HepG2 (cell line): ENCODE data around the gene WSCD2. TPM values are rescaled to one million over a fixed set of nuclear protein-coding genes. Genes with fewer than 3 reads are reported as not detected.

Source experiments
- ATAC-seq: fragments of 200-7000 bp; cut with Tn5 transposase; 3 replicates; pipeline ENCODE4 v1.9.1; 2020; ENCODE audit warnings: mild to moderate bottlenecking, moderate library complexity
- BruUV-seq: library from RNA; stranded (reverse); fragments of 400-500 nt; replicated peaks from 2 replicates; lab custom pipeline; 2021; lab: Mats Ljungman, UMichigan
- CTCF ChIA-PET: fragments of 300-600 bp; formaldehyde crosslinking; extraction: SDS; loops from one replicate; lab custom pipeline; 2021; ENCODE audit warnings: low total read pairs, inconsistent platforms, low intra/inter-chr PET ratio; lab: Yijun Ruan, JAX
- POLR2A ChIA-PET: fragments of 350-600 bp; sonication (Branson Sonifier 250); formaldehyde crosslinking; loops from one replicate; lab custom pipeline; 2020; ENCODE audit warnings: antibody characterized with exemption, inconsistent platforms; lab: Yijun Ruan, JAX
- DNase-seq: peaks from one replicate; pipeline ENCODE4 v3.0.0-alpha.2; 2015; ENCODE audit warnings: low spot score
- FAIRE-seq: peaks from 3 replicates; lab custom pipeline; 2011; peaks lifted over from hg19 to GRCh38; lab: Jason Lieb, UNC
- H2AFZ ChIP-seq: one replicate; pipeline ENCODE4 v1.6.1; 2011; ENCODE audit warnings: low read length, inconsistent platforms
- H3K27ac ChIP-seq: fragments of 300-600 bp; 3 replicates; pipeline ENCODE4 v1.8.0; 2011; ENCODE audit warnings: mixed run types, mild to moderate bottlenecking, mixed read lengths, low read length, inconsistent platforms; ENCODE audit not compliant: insufficient read depth; ENCODE audit errors: extremely low read length
- H3K27me3 ChIP-seq, 2 experiments: fragments of 200-600 bp in 1 of 2; 2 replicates in 1 of 2; 3 replicates in 1 of 2; pipeline versions ENCODE4 v1.6.0 to v1.8.0; 2011; ENCODE audit warnings: low read length in 2 of 2, mild to moderate bottlenecking in 2 of 2, moderate library complexity in 2 of 2, inconsistent platforms in 1 of 2; ENCODE audit not compliant: insufficient read depth in 2 of 2, control insufficient read depth in 1 of 2
- H3K36me3 ChIP-seq, 2 experiments: fragments of 200-600 bp in 1 of 2; replicated peaks in 1 of 2; 2 replicates in 1 of 2; 3 replicates in 1 of 2; pipeline versions ENCODE4 v1.5.1 to v1.8.0; 2011; ENCODE audit warnings: low read length in 2 of 2, inconsistent platforms in 1 of 2; ENCODE audit not compliant: insufficient read depth in 2 of 2, control insufficient read depth in 1 of 2
- H3K4me1 ChIP-seq: 2 replicates; pipeline ENCODE4 v1.5.1; 2012; ENCODE audit warnings: low read length, inconsistent platforms; ENCODE audit not compliant: insufficient read depth
- H3K4me2 ChIP-seq: 2 replicates; pipeline ENCODE4 v1.6.0; 2011; ENCODE audit warnings: low read depth, low read length, inconsistent platforms
- H3K4me3 ChIP-seq, 3 experiments: fragments of 200-600 bp in 1 of 3; sonication (generic), shearing (Covaris generic) in 1 of 3; replicated peaks in 1 of 3; 2 replicates each; pipeline ENCODE4 v1.5.1; 2011 to 2016; ENCODE audit warnings: low read length in 3 of 3, inconsistent platforms in 2 of 3, low read depth in 2 of 3, mild to moderate bottlenecking in 2 of 3, control low read depth in 1 of 3, mixed read lengths in 1 of 3; ENCODE audit not compliant: insufficient read depth in 1 of 3
- H3K79me2 ChIP-seq: one replicate; pipeline ENCODE4 v1.6.1; 2011; ENCODE audit warnings: low read length, inconsistent platforms; ENCODE audit not compliant: insufficient read depth
- H3K9ac ChIP-seq: 2 replicates; pipeline ENCODE4 v1.6.0; 2011; ENCODE audit warnings: mild to moderate bottlenecking, low read depth, low read length, inconsistent platforms; ENCODE audit not compliant: insufficient read depth
- H3K9me3 ChIP-seq: 2 replicates; pipeline ENCODE4 v1.5.1; 2012; ENCODE audit warnings: mild to moderate bottlenecking, low read length
- H4K20me1 ChIP-seq: 2 replicates; pipeline ENCODE4 v1.6.0; 2011; ENCODE audit warnings: inconsistent platforms, mild to moderate bottlenecking, low read length, moderate library complexity; ENCODE audit not compliant: insufficient read depth
- ADNP ChIP-seq: sonication (generic); formaldehyde crosslinking; IDR thresholded peaks from 2 replicates; pipeline ENCODE4 v1.4.0; 2020; ENCODE audit warnings: missing genetic modification reagents
- AGO2 ChIP-seq: fragments of 200-400 bp; formaldehyde crosslinking; optimal IDR thresholded peaks from 2 replicates; pipeline ENCODE3; 2017; ENCODE audit warnings: mild to moderate bottlenecking, low read depth, low read length, moderate library complexity
- AHR ChIP-seq: IDR thresholded peaks from 2 replicates; pipeline ENCODE4 v1.6.1; 2018; ENCODE audit warnings: missing genetic modification reagents, missing compliant biosample characterization
- EEA1 ChIP-seq: sonication (generic); formaldehyde crosslinking; IDR thresholded peaks from 2 replicates; pipeline ENCODE4 v1.5.1; 2020; ENCODE audit warnings: mild to moderate bottlenecking, missing genetic modification reagents, borderline replicate concordance
- EED ChIP-seq: sonication (generic); formaldehyde crosslinking; IDR thresholded peaks from 2 replicates; pipeline ENCODE4 v1.5.0; 2020; ENCODE audit warnings: mild to moderate bottlenecking, missing genetic modification reagents
- FOXO1 ChIP-seq: sonication (generic); formaldehyde crosslinking; IDR thresholded peaks from 2 replicates; pipeline ENCODE4 v1.4.0; 2020; ENCODE audit warnings: missing genetic modification reagents
- NFYC ChIP-seq: IDR thresholded peaks from 2 replicates; pipeline ENCODE4 v1.6.1; 2016; ENCODE audit warnings: missing genetic modification reagents, missing compliant biosample characterization
- PHF20 ChIP-seq: sonication (generic); formaldehyde crosslinking; IDR thresholded peaks from 2 replicates; pipeline ENCODE4 v1.5.0; 2020; ENCODE audit warnings: mild to moderate bottlenecking, missing genetic modification reagents
- POLR2AphosphoS5 ChIP-seq: IDR thresholded peaks from 2 replicates; pipeline ENCODE4 v1.6.1; 2012; ENCODE audit warnings: low read depth, low read length
- POLR2G ChIP-seq: fragments of 200-400 bp; formaldehyde crosslinking; IDR thresholded peaks from 2 replicates; pipeline ENCODE4 v1.6.1; 2018; ENCODE audit warnings: mild to moderate bottlenecking, low read depth, low read length, moderate library complexity
- PPARG ChIP-seq: conservative IDR thresholded peaks from 2 replicates; pipeline ENCODE4 v1.6.1; 2016; ENCODE audit warnings: missing biosample characterization, missing genetic modification reagents
- TRIM24 ChIP-seq: sonication (generic); formaldehyde crosslinking; IDR thresholded peaks from 2 replicates; pipeline ENCODE4 v1.8.0; 2022; ENCODE audit warnings: mild to moderate bottlenecking, missing genetic modification reagents
- XRCC5 ChIP-seq: fragments of 200-400 bp; formaldehyde crosslinking; optimal IDR thresholded peaks from 2 replicates; pipeline ENCODE3; 2017; ENCODE audit warnings: mild to moderate bottlenecking, low read length
- ZFX ChIP-seq: sonication (generic); formaldehyde crosslinking; IDR thresholded peaks from 2 replicates; pipeline ENCODE4 v1.4.0; 2020; ENCODE audit warnings: mild to moderate bottlenecking, low read depth, missing genetic modification reagents, moderate library complexity
- ZMYM2 ChIP-seq: sonication (generic); formaldehyde crosslinking; IDR thresholded peaks from 2 replicates; pipeline ENCODE4 v1.8.0; 2022; ENCODE audit warnings: mild to moderate bottlenecking, missing genetic modification reagents
- ZNF263 ChIP-seq: sonication (generic); formaldehyde crosslinking; IDR thresholded peaks from 2 replicates; pipeline ENCODE4 v1.4.0; 2020; ENCODE audit warnings: missing genetic modification reagents
- ZNF589 ChIP-seq: sonication (generic); formaldehyde crosslinking; conservative IDR thresholded peaks from 2 replicates; pipeline ENCODE4 v1.8.0; 2022; ENCODE audit warnings: mild to moderate bottlenecking, moderate library complexity, missing genetic modification reagents
- ZNF878 ChIP-seq: sonication (generic); formaldehyde crosslinking; IDR thresholded peaks from 2 replicates; pipeline ENCODE4 v1.8.1; 2023; ENCODE audit warnings: mild to moderate bottlenecking, missing genetic modification reagents, moderate library complexity
- WGBS: methylation state at CpG from one replicate; pipeline ENCODE4 v1.1.6; 2017; ENCODE audit warnings: low lambda C conversion rate; 5-methylcytosine and 5-hydroxymethylcytosine counted together
- in situ Hi-C: cut with HindIII; loops from 2 replicates; pipeline ENCODE4 v1.10.0; 2017; ENCODE audit warnings: low pct_unique_long_range_greater_than_20kb; ENCODE audit not compliant: extremely low pct_ligation_motif_present
- intact Hi-C: fragments of 100-400 bp; cut with micrococcal nuclease; formaldehyde crosslinking; loops from one replicate; pipeline ENCODE4 v1.10.0; 2022; ENCODE audit not compliant: unreplicated experiment
- polyA plus RNA-seq, 8 experiments: library from polyadenylated mRNA; depleted of rRNA in 3 of 8; stranded (reverse) in 7 of 8; unstranded in 1 of 8; fragments of >200 nt; fragmentation: Illumina TruSeq in 4 of 8; extraction: Trizol in 4 of 8; gene quantifications; 2 replicates each; pipeline versions ENCODE4 v1.2.1 to v1.2.3, GENCODE V29; 2011 to 2016; ENCODE audit warnings: low read depth in 4 of 8, missing spikeins in 1 of 8, mixed read lengths in 1 of 8; ENCODE audit not compliant: insufficient read depth in 1 of 8
- total RNA-seq, 5 experiments: library from RNA; depleted of rRNA; stranded (reverse); fragments of >200 nt; fragmentation: Illumina TruSeq; extraction: Trizol; gene quantifications; 2 replicates each; pipeline ENCODE4 v1.2.3, GENCODE V29; 2016; ENCODE audit warnings: low read depth in 1 of 5
- TF ChIP-seq, protein P1 (sequence below): IDR thresholded peaks from 2 replicates; pipeline ENCODE4 v1.4.0; 2020; ENCODE audit warnings: mild to moderate bottlenecking, missing genetic modification reagents
- TF ChIP-seq, protein P2 (sequence below): sonication (generic); IDR thresholded peaks from 2 replicates; pipeline ENCODE4 v1.6.1; 2016; ENCODE audit warnings: low read depth, borderline replicate concordance

WSCD2 gene
- total and polyA plus RNA-seq, 2 of the 13 experiments (the other 11 are each of a cell fraction or from before 2014, with no cell fraction given): not detected

DNA sequence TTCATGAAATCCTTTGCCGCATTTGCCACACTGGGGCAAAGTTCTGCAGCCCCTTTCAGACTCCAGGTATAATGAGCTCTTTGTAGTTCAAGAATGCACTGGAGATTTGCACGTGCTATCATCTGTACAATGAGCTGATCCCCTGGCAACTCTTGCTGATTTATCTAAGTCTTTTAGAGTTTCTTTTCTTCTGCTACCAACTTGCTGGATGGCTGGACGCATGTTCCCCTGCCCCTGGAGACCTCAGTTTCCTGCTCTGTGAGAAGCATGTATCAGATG lies 106.8 kb downstream of the WSCD2 start (continued):
- TF ChIP-seq EEA1 (CRISPR knock-in tag): no peak
- TF ChIP-seq AGO2: no peak
- no peak for TF ChIP-seq XRCC5
- TF ChIP-seq AHR (CRISPR knock-in tag): no peak
- no peak for TF ChIP-seq ZFX (CRISPR knock-in tag)
- no peak for TF ChIP-seq FOXO1 (CRISPR knock-in tag)
- TF ChIP-seq PPARG: no peak
- no peak for TF ChIP-seq PHF20 (CRISPR knock-in tag)
- no peak for TF ChIP-seq EED (CRISPR knock-in tag)
- TF ChIP-seq POLR2AphosphoS5: no peak
- no peak for TF ChIP-seq ADNP (CRISPR knock-in tag)
- no peak for TF ChIP-seq NFYC (CRISPR knock-in tag)
- TF ChIP-seq TRIM24 (CRISPR knock-in tag): no peak
- no peak for TF ChIP-seq ZNF263 (CRISPR knock-in tag)
- TF ChIP-seq, all 625 proteins: peak for 0

DNA sequence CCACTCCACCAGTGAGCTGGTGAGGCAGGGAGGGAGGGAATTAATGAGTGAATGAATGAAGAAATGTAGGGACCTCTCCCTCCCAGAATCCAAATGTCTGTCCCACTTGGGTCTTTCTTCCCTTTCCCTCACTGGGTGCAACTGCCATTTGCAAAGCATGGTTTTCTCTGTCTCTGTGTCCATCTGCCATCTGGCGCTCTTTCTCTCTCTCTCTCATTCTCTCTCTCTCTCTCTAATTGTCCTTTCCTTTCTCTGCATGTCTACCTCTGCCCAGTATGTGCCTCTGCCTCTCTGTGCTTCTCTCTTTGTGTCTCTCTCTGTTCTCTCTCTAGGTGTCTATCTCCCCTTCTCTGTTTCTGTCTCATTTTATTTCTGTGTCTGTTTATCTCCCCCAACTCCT lies 107.3 kb downstream of the WSCD2 start:
- no peak overlapping the region for H3K9ac ChIP-seq
- no TSS peak for BruUV-seq
- no peaks in the 10 kb centered on the region for H3K79me2 ChIP-seq
- H3K36me3 ChIP-seq: no peaks in the 10 kb centered on the region
- no peak overlapping the region for H3K4me3 ChIP-seq
- no peak for FAIRE-seq
- TF ChIP-seq ZMYM2 (no peak), POLR2G (no peak), ZNF878 (no peak), ZNF589 (CRISPR knock-in tag) (no peak)
- TF ChIP-seq, protein P1, sequence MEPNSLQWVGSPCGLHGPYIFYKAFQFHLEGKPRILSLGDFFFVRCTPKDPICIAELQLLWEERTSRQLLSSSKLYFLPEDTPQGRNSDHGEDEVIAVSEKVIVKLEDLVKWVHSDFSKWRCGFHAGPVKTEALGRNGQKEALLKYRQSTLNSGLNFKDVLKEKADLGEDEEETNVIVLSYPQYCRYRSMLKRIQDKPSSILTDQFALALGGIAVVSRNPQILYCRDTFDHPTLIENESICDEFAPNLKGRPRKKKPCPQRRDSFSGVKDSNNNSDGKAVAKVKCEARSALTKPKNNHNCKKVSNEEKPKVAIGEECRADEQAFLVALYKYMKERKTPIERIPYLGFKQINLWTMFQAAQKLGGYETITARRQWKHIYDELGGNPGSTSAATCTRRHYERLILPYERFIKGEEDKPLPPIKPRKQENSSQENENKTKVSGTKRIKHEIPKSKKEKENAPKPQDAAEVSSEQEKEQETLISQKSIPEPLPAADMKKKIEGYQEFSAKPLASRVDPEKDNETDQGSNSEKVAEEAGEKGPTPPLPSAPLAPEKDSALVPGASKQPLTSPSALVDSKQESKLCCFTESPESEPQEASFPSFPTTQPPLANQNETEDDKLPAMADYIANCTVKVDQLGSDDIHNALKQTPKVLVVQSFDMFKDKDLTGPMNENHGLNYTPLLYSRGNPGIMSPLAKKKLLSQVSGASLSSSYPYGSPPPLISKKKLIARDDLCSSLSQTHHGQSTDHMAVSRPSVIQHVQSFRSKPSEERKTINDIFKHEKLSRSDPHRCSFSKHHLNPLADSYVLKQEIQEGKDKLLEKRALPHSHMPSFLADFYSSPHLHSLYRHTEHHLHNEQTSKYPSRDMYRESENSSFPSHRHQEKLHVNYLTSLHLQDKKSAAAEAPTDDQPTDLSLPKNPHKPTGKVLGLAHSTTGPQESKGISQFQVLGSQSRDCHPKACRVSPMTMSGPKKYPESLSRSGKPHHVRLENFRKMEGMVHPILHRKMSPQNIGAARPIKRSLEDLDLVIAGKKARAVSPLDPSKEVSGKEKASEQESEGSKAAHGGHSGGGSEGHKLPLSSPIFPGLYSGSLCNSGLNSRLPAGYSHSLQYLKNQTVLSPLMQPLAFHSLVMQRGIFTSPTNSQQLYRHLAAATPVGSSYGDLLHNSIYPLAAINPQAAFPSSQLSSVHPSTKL: no peak
- TF ChIP-seq, protein P2, sequence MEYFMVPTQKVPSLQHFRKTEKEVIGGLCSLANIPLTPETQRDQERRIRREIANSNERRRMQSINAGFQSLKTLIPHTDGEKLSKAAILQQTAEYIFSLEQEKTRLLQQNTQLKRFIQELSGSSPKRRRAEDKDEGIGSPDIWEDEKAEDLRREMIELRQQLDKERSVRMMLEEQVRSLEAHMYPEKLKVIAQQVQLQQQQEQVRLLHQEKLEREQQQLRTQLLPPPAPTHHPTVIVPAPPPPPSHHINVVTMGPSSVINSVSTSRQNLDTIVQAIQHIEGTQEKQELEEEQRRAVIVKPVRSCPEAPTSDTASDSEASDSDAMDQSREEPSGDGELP: no peak
- H2AFZ ChIP-seq: no peak overlapping the region
- POLR2A ChIA-PET: no interaction called here
- CTCF ChIA-PET: no interaction called here
- H3K4me2 ChIP-seq: no peak overlapping the region
- no peaks in the 10 kb centered on the region for H3K4me1 ChIP-seq
- DNase-seq: no peak
- no peak for ATAC-seq
- no peak overlapping the region for H3K27ac ChIP-seq
- no peaks in the 10 kb centered on the region for H4K20me1 ChIP-seq
- in situ Hi-C loops: no loop called here
- intact Hi-C loops: no loop called here
- WGBS: 3% methylated on average over 1 of the region's 1 CpG
- H3K27me3 ChIP-seq: peaks cover 0 to 9% of the 10 kb centered on the region in 2 experiments; a peak in 1 of 5 replicates
- no peaks in the 10 kb centered on the region for H3K9me3 ChIP-seq
